HG02642 (cell line): ENCODE measurements around the gene ANKRD33.
"Not testable (repeated sequence)": the region's sequence is repeated elsewhere in the genome, so short reads cannot be mapped to it uniquely, and the experiment has no call there.

ENCODE experiments used
- ATAC-seq: cut with Tn5 transposase; IDR thresholded peaks from one replicate; pipeline ENCODE4 v1.9.1; 2021; ENCODE audit warnings: mild to moderate bottlenecking; ENCODE audit not compliant: unreplicated experiment, poor library complexity

The ANKRD33 gene

DNA sequence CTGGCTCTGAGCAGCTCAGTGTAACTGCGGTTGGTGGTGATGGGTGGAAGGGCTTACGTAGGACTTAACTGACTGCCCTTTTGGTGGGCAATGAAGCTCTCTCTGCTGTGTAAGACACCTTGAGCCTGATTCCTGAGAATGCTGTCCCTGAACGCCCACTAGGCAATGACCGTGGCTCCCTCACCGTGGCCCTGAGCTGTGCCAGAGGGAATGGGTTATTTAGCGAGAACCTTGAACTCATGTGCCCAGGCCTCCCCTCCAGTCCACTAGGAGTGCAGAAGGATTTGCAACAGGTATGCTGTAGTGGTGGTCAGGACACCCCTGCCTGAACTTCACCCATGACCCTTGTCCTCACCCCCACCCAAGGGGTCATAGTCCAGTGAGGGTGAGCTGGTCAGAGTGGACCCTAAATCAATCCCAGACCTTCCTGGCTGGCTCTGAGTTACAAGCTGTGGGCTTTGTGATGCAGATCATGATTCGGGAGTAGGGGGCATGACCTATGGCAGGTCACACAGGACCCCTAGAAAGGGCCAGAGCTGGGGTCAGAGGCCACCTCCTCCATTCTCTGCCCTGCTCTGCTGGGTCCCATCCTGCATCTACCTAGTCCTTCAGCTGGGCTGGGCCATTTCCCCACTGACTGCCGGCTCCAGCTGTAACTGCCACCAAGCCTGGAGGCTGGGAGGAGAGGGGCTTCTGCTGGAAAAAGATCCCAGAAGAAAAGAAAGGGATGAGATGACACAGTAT is 14.5 kb upstream of the ANKRD33 start:
- no peak for ATAC-seq

DNA sequence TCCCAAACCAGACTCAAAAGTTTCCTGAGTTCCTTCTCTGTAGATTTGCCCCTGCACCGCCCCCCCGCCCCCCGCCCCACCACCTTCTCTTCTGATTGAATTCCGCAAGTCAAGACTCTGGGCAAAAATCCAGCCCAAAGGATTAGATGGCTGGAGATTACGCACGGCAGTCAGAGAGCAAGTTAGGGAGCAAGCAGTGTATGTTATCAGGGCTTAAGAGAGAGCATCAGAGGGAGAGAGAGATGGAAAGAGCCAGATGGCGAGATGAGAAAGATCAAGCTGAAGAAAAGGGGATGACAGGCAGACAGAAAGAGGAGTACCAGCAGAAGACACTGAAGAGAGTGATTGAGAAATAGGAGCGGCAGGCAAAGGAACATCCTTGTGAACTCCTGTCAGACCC is 13.9 kb upstream of the ANKRD33 start:
- ATAC-seq: no peak

DNA sequence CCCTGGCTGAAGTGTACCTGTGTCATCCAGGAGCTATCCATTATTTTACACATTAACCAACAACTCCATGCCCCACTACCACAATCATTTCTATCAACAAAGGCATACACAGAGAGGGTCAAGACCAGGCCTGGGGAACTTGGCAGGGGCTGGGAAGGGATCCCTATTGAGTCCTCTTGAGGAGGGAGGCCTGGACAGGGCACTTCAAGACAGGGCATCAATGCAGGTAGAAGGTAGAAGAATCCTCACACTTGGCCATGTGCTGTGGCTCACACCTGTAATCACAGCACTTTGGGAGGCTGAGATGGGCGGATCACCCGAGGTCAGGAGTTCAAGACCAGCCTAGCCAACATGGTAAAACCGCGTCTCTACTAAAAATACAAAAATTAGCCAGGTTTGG is 13.4 kb upstream of the ANKRD33 start:
- ATAC-seq: no peak

DNA sequence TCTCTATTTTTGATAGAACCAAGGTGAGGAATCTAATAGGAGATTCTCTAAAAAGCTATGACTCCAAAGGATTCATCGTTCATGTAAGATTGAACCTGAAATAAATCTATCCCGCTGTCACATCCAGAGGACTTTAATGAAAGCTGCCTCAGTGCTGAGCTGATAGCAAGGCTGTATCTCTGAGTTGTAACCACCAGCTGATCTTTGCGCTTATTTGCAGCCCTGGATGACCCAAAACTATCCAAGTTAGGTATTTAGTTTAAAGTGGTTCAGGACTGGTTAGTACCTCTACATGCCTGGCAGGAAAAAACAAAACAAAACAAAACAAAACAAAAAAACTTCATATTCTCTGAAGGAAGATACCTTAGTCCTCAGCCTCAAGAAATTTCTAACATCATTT is 8.8 kb upstream of the ANKRD33 start:
- no peak for ATAC-seq

DNA sequence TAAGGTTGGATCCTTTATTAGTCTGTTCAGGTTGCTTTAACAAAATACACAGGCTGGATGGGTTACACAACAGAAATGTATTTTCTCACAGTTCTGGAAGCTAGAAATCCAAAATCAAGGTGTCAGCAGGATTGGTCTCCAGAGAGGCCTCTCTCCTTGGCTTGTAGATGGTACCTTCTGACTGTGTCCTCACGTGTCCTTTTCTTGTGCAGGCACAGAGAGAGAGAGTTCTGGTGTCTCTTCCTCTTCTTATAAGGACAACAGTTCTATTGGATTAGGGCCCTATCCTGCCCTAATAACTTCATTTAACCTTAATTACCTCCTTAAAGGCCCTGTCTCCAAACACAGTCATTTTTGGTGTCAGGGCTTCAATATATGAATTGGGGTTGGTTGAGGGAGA is 4.6 kb upstream of the ANKRD33 start:
- ATAC-seq: no peak

DNA sequence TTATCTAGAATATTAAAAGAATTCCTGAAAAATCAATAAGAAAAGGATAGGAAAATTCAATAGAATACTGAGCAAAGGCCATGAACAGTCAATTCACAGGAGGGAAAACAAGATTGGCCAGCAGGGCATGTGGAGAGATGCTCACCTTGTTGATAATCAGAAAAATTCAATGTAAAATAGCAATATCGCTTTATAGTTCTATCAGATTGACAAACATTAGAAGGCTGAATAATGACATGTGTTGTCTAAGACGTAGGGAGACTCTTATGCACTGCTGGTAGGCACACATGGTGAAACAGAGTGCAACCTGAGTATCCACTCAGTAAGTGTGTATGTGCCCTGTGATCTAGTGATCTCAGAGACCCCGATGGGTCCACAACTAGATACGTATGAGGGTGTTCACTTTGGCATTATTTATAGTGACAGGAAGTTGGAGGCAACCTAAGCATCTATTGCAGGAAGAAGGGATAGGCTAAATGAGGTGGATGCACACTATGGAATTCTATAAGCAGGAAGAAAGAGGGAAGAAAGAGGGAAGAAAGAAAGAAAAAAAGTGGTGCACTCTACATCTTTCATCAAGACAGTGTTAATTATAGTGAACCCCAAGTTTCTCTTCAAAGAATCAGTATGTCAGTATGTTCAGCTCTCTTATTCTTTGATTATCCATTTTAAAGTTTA is 3.8 kb upstream of the ANKRD33 start:
- ATAC-seq: no peak

DNA sequence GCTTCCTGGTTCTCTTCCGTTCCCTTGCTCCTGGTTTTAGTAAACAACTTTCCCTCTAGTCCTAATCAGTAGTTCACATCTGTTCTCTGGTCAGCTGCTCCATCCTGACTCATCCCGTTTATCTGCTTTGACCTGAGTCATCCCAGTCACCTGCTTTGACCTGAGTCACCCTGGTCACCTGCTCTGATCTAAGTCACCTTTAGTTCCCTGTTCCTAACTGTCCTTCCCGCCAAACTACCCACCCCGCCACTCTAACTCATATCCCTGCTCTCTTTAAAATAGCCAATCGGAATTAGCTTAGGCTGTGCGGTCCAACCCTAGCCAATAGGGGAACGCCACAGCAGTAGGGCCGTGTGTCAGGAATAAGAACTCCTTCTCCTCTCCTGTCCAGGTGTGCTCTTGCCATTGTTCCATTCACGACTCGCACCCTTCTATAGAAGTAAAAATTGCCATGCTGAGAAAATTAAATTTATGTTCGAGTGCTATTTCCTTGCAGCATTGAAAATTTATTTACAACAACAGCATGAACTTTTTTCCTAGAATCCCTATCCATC is 3.1 kb upstream of the ANKRD33 start:
- no peak for ATAC-seq

DNA sequence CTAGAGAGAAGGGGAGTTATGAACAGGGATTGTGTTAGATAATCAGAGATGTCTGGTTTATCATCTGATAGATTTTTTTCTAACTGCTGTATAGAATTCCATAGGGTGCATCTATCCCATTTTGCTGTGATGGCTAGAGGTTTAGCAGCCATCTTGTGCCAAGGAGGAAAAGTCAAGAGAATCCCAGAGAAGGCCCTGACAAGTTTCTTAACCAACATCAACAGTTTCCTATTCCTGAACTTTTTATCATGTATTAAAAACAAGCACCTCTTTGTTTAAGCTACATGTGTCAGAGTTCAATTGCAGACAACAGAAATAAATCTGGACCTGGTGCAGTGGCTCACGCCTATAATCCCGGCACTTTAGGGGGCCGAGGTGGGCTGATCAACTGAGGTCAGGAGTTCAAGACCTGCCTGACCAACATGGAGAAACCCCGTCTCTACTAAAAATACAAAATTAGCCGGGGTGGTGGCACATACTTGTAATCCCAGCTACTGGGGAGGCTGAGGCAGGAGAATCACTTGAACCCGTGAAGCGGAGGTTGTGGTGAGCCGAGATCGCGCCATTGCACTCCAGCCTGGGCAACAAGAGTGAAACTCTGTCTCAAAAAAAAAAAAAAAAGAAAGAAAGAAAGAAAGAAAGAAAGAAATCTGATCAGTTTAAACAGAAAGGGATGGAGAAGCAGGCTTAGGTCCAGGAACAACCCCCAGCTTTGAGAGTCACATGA is 2.4 kb upstream of the ANKRD33 start:
- ATAC-seq: not testable (repeated sequence)

DNA sequence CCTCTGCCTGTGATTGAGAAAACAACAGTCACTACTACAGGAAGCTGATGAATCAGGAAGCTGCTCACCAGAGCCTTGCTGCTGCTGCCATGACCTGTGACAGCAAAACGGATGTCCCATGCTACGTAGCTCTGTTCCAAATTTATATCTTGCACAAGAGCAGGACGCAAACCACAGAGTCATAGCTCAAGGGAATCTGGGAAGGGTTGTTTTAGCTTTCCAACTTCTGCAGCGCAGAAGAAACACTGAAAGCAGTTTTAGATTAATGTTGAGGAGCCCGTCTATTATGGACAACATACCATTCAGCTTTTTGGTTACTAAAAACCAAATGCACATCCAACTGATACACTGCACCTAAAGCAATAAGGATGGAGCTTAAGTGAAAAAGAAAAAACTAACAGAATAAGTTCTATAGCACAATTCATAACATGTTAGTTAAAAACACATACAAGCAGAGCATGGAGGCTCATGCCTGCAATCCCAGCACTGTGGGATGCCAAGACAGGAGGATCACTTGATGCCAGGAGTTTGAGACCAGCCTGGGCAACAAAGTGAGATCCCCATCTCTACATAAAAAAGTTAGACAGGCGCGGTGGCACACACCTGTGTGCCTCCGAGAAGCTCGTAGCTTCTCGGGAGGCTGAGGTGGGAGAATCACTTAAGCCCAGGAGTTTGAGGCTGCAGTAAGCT is 1.7 kb upstream of the ANKRD33 start:
- peak; percentile 54 for ATAC-seq

DNA sequence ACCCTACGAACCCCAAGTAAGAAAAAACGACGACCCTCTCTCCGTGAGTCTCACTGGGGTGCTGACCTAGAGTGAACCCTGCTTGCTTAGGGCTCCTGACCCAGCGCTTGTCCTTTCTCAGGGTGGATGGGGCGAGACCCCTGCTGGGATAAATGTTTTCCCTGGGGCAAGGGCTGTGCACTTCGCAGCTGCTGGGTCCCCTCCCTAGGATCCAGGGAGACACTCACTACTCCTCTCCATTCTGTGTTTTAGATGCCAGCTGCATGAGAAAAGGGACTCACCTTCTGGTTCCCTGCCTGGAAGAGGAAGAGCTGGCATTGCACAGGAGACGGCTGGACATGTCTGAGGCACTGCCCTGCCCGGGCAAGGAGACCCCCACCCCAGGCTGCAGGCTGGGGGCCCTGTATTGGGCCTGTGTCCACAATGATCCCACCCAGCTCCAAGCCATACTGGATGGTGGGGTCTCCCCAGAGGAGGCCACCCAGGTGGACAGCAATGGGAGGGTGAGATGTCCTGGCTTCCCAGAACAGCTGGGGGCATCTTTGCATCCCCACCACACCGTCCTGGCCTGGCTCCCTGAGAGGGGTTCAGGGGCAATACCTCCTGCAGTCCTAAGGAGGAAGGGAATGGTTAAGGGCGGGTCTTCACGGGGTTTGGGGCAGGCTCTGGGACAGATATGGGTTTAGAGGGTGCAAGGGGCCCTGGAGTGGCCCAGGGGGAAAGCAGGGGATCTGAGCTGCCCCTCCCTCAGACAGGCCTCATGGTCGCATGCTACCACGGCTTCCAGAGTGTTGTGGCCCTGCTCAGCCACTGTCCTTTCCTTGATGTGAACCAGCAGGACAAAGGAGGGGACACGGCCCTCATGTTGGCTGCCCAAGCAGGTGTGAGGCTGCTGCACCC is 663 bp downstream of the ANKRD33 start:
- ATAC-seq: no peak

DNA sequence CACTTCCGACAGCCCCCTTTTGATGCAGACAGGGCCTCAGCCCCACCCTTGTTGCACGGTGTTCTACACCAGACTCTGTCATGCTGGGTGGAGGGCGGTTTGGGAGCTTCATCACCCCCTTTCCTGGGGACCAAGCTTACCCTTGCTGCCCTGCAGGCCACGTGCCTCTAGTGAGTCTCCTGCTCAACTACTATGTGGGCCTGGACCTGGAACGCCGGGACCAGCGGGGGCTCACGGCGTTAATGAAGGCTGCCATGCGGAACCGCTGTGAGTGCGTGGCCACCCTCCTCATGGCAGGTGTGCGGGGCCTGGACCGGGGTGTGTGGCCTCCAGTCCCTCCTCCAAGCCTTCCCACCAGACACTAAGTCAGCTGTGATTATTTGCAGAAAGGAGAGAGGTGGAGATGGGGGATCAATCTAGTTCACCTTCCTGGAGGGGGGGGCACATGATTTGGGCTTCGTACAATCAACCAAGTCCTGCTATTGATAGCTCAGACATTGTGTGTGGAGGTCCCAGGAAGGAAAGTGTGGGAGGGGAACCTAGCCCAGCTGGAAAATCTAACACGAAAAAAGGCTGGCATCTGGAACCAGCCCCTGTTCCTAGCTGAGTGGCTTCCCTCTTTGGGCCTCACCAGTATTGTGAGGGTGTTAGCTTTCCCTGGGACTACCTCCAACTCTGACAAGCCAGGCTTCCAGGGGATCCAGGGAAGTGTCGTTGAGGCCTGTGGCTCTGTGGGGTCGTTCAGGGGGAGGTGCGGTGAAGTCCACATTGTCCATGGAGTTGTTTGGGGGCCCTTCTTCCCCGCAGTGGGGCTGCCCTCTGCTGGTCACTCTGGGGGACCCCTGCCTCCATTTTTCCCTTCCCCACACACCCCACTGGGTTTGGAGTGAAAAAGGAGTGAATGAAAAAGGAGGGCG is 1.6 kb downstream of the ANKRD33 start:
- no peak for ATAC-seq

DNA sequence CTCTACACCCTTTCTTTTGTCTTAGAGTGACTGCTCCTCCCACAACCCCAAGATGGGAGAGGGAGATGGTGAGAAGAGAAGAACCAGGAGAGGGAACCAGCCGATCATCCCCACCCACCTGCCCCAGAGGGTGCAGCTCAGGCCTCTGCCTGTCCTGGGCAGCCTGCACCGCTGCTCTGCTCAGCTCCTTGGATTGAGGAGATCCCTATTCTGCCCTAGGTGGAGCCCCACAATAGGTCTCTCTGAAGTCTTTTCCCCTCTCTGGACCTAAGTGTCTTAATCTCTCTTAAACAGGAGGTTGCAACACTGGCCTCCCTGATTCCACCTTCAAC is 2.2 kb downstream of the ANKRD33 start:
- no peak for ATAC-seq

DNA sequence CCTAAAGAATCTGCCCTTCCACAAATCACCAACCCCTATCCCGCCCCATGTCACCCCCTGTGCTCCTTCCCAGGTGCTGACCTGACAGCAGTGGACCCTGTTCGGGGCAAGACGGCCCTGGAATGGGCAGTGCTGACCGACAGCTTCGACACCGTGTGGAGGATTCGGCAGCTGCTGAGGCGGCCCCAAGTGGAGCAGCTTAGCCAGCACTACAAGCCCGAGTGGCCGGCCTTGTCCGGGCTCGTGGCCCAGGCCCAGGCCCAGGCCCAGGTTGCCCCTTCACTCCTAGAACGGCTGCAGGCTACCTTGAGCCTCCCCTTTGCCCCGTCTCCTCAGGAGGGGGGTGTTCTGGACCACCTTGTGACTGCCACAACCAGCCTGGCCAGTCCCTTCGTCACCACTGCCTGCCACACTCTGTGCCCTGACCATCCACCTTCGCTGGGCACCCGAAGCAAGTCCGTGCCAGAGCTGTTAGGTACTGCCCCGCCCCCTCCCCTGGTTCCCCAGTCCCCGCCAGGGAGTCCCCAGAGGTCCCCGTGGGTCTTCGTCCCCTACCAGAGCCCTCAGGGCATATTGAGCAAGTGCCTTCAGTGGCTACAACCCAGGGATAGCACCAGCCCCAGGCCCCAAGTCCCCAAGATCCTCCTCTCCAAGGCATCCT is 2.7 kb downstream of the ANKRD33 start:
- no peak for ATAC-seq

DNA sequence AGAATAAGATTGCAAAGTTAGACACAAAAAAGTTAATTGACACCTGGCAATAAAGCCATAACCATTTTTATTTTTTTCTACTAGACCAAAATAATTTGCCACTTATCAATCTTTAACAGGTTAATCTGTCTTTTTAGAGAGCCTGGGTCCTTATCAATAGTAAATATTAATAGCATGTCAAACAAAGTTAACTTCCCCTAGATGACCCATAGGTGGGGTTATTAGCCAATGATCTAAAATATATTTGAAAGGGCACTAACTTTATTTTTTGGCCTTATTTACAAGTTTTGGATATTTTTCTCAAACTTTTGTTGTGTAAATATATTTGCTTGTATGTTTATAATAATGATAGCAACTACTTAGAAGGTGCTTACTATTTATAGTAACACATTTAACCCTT is 3.9 kb downstream of the ANKRD33 start:
- ATAC-seq: no peak

DNA sequence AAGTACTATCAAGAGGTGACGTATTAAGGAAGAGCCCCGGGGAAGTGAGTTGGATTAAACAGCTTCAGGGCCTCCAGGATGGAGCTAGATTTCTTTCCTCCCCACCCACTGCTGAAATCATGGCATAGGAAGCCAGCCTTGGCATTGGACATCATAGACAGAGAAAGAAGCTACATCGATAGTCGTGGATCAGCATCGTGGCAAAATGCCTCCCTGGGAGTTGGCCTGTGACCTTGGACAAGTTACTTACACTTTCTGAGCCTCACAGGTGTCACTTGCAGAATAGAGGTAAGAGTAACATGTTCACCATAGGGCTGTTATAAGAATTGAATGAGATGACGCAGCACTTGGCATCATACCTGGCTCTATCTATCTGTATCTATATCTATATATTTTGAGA is 5.9 kb downstream of the ANKRD33 start:
- ATAC-seq: no peak

DNA sequence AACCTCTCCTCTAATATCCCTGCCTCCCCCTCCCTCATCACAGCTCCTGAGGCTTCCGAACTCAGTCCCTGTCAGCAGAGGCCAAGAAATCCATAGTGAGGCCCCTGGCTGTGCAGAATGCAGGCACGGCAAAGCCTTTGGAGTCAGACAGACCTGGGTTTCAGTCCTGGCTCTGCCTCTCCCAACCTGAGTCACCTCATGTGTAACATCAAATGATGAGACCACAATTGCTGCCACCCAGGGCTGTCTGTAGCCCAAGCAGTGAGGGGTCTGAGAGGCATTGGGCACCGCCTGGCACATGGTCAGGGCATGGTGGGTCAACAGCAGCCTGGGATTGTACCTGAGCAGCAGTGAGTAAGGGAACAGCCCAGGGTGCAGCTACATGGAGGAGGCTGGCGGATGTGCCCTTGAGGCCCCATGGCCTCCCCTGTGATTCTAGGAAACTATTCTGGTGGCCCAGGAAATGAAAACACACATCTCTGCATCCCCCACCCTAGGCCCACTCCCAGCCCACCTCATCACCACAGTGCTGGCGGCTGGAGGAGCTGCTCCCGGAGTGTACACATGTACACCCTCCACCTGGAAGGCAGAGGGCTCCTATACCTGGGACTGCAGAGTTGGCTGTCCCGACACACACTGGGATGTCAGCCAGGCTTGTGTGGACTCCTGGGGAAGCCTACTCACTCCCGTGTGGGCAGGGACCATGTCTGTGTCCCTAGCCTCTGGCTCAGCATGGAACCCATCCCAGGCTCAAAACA is 7.7 kb downstream of the ANKRD33 start:
- no peak for ATAC-seq

DNA sequence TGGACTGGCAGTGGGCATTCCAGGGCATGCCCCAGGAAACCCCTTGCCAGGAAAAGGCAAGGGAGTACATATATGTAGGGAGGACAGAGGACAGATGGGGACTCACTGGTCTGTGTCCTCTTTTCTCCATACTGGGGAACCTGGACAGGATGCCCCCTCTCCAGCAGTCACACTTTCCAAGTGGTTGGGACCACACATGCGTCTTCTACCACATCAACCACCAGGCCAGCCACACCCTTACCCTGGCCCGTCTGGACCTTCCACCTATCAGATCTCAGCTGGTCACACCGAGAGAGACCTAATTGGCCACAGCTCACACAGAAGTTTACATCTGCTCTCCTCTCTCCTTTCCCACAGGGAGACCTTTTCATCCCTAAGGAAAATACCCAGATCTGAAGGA is 8.3 kb downstream of the ANKRD33 start:
- no peak for ATAC-seq

DNA sequence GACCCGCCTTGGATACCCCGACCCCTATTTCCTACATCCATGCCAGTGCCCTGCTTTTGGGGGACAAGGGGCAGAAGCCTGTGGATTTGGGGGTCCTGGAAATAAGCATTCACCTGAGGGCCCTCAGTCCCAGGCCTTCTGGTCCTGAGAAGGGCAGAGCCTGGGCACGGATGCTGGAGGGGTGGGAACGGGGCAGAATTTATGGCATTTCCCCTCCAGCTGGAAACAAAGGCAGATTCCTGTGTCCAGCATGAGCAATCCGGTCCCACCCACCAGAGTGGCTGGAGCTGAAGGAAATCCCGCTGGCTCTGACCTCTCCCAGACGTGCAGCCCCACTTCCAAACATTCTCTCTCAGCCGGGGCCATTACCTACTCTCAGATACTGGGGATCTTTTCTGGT is 9.3 kb downstream of the ANKRD33 start:
- ATAC-seq: no peak
